ENCODE results near the gene ADORA1. TPM values are rescaled to one million over a fixed set of nuclear protein-coding genes. Genes with fewer than 3 reads are reported as not detected.

ADORA1 gene
- polyA plus RNA-seq, 5 donors, result 2.4 to 17.2 (median 12.3) TPM

GRCh38 chr1:203185061-203185461, 57.5 kb downstream of the ADORA1 start:
- no peak for DNase-seq

GRCh38 chr1:203185585-203185984, 58.1 kb downstream of the ADORA1 start:
- DNase-seq, result no peak

DNA sequence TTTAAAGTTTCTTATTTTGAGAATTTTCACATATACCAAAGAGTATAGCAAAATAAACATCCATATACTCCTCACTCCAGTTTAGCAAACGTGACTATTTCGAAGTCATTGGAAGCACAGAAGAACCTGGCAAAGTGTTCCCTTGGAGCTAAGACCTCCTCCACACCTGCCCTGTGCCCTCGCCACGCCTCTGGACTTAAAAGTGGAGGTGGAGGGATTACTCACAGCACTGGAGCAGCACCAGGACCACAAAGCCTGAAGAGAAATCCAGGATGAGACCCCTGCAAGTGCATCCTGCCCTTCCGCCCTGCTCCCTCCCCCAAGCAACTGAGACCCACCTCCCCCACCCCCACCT, 58.5 kb downstream of the ADORA1 start:
- DNase-seq, result no peak

- DNase-seq, result no peak
These were observed 59.1 kb downstream of the ADORA1 start, which contains the start of gene CHI3L1 for GRCh38 chr1:203186446-203187303. TSS of gene CHI3L1 (minus strand) at chr1:203186704. CDS start at chr1:203186623, 81 bp downstream.

DNA sequence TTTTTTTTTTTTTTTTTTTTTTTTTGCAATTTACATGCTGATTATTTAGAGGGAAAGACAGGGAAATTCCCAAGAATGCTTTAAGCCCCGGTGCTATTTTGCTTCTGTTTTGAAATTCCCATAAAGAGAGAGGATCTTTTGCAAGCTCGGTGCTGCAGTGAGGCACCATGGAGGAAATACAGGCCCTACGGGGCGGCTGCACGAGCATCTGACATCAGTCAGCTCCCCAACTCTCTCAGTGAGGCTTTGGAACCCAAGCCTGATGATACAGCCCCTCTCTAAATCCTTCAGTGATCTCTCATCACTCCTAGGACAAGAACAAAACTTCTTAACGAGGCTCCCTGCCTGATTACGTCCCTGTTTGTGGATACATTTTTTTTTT, 59.8 kb downstream of the ADORA1 start:
- DNase-seq, result no peak

- DNase-seq, result no peak
These were observed 60.3 kb downstream of the ADORA1 start for GRCh38 chr1:203187689-203188264.

GRCh38 chr1:203188686-203189232, 61.2 kb downstream of the ADORA1 start:
- DNase-seq, result no peak

DNA sequence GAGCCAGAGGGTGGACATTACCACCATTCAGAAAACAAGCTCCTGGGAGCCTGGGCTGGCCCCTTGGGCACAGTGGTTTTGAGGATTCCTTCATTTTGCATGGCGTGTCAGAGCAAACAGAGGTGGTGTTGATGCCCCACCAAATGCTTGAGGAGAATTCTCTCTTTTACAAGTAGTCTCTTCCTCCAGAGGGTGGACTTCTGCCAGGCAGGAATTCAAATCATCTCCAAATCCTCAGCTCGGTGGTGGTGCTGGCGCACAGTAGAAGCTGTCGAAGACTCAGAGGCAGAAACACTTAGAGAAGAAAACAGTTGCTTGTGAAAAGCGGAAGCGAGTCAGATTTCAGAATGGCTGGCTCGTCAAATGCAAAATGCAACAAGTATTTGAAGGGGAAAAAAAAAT, 62.4 kb downstream of the ADORA1 start:
- no peak for DNase-seq

- DNase-seq, result no peak
These were observed 63.4 kb downstream of the ADORA1 start for GRCh38 chr1:203190949-203191348.

- DNase-seq, result no peak
These were observed 68.8 kb downstream of the ADORA1 start for GRCh38 chr1:203196371-203196770.

- no peak for DNase-seq
These were observed 70.1 kb downstream of the ADORA1 start for GRCh38 chr1:203197625-203198024.

DNA sequence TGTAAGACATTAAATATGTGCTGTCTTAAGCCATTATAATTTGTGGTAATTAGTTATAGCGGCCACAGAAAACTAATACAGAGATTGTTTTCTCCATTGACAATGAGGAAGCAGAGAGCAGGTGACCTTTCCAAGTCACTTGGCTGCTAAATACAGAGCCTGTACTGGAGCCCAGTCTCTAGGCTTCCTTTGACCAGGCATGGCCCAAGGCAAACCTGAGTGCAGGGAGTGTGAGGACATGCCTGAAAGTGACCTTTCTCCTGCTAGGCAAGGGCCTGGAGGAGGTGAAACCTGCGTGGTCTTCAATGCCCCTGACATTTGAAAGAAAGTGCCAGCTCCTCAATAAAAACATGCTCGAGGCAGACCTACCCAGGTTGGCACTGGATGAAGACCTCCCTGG, 71.5 kb downstream of the ADORA1 start:
- DNase-seq, result no peak

GRCh38 chr1:203199481-203199815, 71.9 kb downstream of the ADORA1 start:
- DNase-seq, result no peak

DNA sequence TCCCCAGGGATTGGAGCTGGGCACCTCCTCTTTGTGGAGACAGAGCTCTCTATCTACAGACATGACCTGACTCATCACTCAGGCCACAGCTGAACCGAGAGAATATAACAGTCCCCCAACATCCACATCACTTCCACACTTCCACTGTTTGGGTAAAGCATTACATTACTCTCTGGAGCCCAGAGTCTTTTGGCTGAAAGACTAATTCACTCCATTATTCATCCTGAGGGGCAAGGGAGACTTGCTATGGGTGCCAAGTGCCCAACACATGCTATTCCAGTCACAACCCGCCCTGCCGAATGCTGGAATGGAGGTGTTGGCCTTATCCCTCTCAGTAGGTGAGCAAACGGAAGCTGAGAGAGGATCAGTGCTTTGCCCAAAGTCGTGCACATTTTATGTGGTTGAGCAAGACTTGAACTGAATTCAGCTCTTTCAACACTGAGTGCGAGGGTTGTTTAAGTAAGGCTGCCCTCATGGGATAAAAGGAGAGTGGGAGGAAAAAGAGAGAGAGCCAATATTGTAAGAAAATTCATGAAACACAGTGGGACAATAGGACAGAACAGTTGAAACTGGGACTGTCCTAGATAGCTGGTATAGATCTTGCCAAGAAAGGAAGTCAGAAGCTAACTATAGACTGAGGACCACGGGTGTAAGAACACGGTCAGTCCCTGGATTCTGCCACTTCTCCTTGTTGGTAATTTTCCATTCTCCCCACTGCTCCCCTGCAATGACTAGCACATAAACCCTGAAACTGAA, 72.5 kb downstream of the ADORA1 start:
- DNase-seq, result peak; percentile 53 to 72

GRCh38 chr1:203200916-203201315, 73.4 kb downstream of the ADORA1 start:
- DNase-seq, result no peak

- no peak for DNase-seq
These were observed 74.1 kb downstream of the ADORA1 start for GRCh38 chr1:203201516-203202205.

GRCh38 chr1:203202431-203203245, 75.1 kb downstream of the ADORA1 start:
- DNase-seq, result peak; percentile 71 to 80

DNA sequence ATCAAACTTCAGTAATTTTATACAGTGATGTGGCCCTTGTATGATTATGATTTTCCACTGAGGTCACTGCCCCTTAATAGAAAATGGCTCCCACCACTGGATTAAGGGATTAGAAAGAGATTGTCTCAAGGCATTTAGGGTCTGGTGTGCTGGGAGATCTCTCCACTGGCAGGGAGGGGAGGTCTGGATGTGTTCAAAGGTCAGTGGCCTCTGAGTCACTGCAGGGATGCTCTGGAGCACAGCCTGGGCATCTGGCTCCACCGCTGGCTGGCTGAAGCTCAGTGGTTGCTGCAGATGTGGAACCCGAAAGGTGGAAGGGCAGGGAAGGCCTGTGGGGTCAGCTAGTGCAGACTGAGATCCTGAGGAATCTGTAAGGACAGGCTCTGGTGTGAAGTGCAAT, 77.2 kb downstream of the ADORA1 start:
- no peak for DNase-seq

- no peak for DNase-seq
These were observed 78.7 kb downstream of the ADORA1 start for GRCh38 chr1:203206129-203206687.

- no peak for DNase-seq
These were observed 80.2 kb downstream of the ADORA1 start for GRCh38 chr1:203207751-203208150.

DNA sequence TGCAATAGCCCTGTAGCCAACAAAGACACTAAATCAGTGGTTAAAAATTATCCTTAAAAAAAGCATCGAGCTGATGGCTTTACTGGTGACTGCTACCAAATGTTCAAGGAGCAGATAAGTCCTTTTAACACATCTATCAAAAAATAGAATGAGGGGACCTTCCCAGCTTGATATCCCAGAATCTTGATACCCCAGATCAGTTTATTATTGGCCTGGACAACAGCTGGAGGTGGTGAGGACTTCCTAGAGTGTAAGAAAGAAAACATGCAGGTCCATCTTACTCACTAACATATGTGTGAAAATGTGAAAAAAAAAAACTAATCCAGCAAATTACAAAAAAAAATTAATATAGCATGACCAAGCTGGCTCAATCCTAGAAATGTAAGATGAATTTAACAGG, 80.7 kb downstream of the ADORA1 start:
- DNase-seq, result no peak
